ENCODE measurements around the gene FOXP1. TPM values are rescaled to one million over a fixed set of nuclear protein-coding genes. Genes with fewer than 3 reads are reported as not detected.

Gene FOXP1
- total and polyA plus RNA-seq, 2 of the 8 experiments (the other 6 are each of a cell fraction or from before 2014, with no cell fraction given): 13.9 to 25.4 TPM

DNA sequence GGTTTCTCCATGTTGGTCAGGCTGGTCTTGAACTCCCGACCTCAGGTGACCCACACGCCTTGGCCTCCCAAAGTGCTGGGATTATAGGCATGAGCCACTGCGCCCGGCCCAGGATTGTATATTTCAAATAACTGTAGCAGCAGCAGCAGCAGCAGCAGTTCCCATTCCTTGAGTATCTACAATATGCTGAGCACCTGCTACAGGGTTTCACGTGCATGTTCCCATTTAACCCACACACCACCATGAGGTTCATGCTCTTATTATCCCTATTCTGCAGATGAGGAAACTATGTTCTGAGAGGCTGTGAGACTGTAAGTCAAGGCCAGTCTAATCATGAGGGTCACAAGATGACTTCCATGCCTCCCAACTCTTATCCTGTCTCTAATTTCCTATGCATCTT, 30.9 kb upstream of the FOXP1 start (continued):
- no peak for TF ChIP-seq HDAC6 (IDR thresholded peaks at IDR 0.05; ENCODE audit: low read depth, low read length)
- no peak for TF ChIP-seq FOSL1 (IDR thresholded peaks at IDR 0.05; ENCODE audit: insufficient read depth, low read depth, low read length)
- TF ChIP-seq RXRA (IDR thresholded peaks at IDR 0.05; ENCODE audit: insufficient read depth, low read depth, low read length): no peak
- no peak for TF ChIP-seq ZNF274 (IDR thresholded peaks at IDR 0.05; ENCODE audit: borderline replicate concordance, extremely low read depth, low read length)
- TF ChIP-seq SP2 (IDR thresholded peaks at IDR 0.05; ENCODE audit: low read length): no peak
- no peak for TF ChIP-seq CTBP2 (IDR thresholded peaks at IDR 0.05; ENCODE audit: borderline replicate concordance, insufficient read depth, insufficient read length, low read length)

All from H1 (cell line).